NAMALWA (cell line): Measurements from ENCODE around the gene NUP42.
"Not testable (repeated sequence)": the region's sequence is repeated elsewhere in the genome, so short reads cannot be mapped to it uniquely, and the experiment has no call there.

Experiments
- DNase-seq: peaks from one replicate; pipeline ENCODE4 v3.0.0-alpha.2; 2015; ENCODE audit warnings: low spot score

NUP42 gene

GRCh38 chr7:23181684-23182553 is at the start of gene NUP42:
Gene NUP42 (plus strand): TSS chr7:23182048. CDS start chr7:23182086, 38 bp downstream.
- peak; percentile 100 for DNase-seq

- DNase-seq = no peak
Measured at GRCh38 chr7:23133797-23134196, 48.1 kb upstream of the NUP42 start.

GRCh38 chr7:23135755-23136154 is 46.1 kb upstream of the NUP42 start:
- no peak for DNase-seq

GRCh38 chr7:23136216-23136615 is 45.6 kb upstream of the NUP42 start:
- DNase-seq = no peak

GRCh38 chr7:23157679-23158078 is 24.2 kb upstream of the NUP42 start:
- no peak for DNase-seq

GRCh38 chr7:23158546-23158945 is 23.3 kb upstream of the NUP42 start:
- DNase-seq = no peak

GRCh38 chr7:23161482-23161881 is 20.4 kb upstream of the NUP42 start:
- no peak for DNase-seq

- no peak for DNase-seq
Measured at GRCh38 chr7:23164846-23165245, 17.0 kb upstream of the NUP42 start.

GRCh38 chr7:23165316-23165715 is 16.5 kb upstream of the NUP42 start:
- DNase-seq = no peak

GRCh38 chr7:23167691-23168090 is 14.2 kb upstream of the NUP42 start:
- DNase-seq = no peak

GRCh38 chr7:23168111-23168885 is 13.6 kb upstream of the NUP42 start:
- no peak for DNase-seq

- DNase-seq = no peak
Measured at GRCh38 chr7:23175938-23176337, 5.9 kb upstream of the NUP42 start.

- peak; percentile 32 for DNase-seq
Measured at GRCh38 chr7:23183279-23184012, 1.6 kb downstream of the NUP42 start.

- no peak for DNase-seq
Measured at GRCh38 chr7:23184291-23184690, 2.4 kb downstream of the NUP42 start.

- DNase-seq = peak; percentile 54
Measured at GRCh38 chr7:23184709-23185359, 3.0 kb downstream of the NUP42 start.

- no peak for DNase-seq
Measured at GRCh38 chr7:23185980-23186379, 4.1 kb downstream of the NUP42 start.

GRCh38 chr7:23191022-23191421 is 9.2 kb downstream of the NUP42 start:
- DNase-seq = no peak

GRCh38 chr7:23193650-23194227 is 11.9 kb downstream of the NUP42 start:
- not testable (repeated sequence) for DNase-seq

- no peak for DNase-seq
Measured at GRCh38 chr7:23196306-23196705, 14.5 kb downstream of the NUP42 start.

- not testable (repeated sequence) for DNase-seq
Measured at GRCh38 chr7:23197745-23198144, 15.9 kb downstream of the NUP42 start.

- no peak for DNase-seq
Measured at GRCh38 chr7:23200331-23200730, 18.5 kb downstream of the NUP42 start.

GRCh38 chr7:23204241-23204640 is 22.4 kb downstream of the NUP42 start:
- no peak for DNase-seq
